ENCODE data around the gene PARP6. TPM values are rescaled to one million over a fixed set of nuclear protein-coding genes. Genes with fewer than 3 reads are reported as not detected.

Gene PARP6
- total RNA-seq, 2 experiments from 2014 or later, result 41.4 to 58.2 TPM

- CTCF ChIA-PET, result interaction anchor here (0.6 to 3.8 kb wide), 19 partner anchors 9 to 307 kb away, joined by 3 to 22 read pairs (median 4); no protein-coding TSS in a partner anchor
- H3K4me3 Mint-ChIP-seq, result no peak overlapping the region
- H3K4me1 Mint-ChIP-seq, result peaks cover 25% of the 10 kb centered on the region
- POLR2A ChIA-PET, result interaction anchor here (0.8 kb wide), 1 partner anchor 20 kb away, joined by 8 read pairs; no protein-coding TSS in a partner anchor
- ATAC-seq (no peak), DNase-seq (peak; percentile 28)
- intact Hi-C loops (cut with DNase I, micrococcal nuclease), result no loop called here
- peaks cover 12% of the 10 kb centered on the region for H3K27me3 Mint-ChIP-seq
- peak overlapping the region; percentile 30 for H3K27ac Mint-ChIP-seq
- no peaks in the 10 kb centered on the region for H3K9me3 Mint-ChIP-seq (ENCODE audit: low read depth)
- peaks cover 74% of the 10 kb centered on the region for H3K36me3 Mint-ChIP-seq (ENCODE audit: low read depth)
Observed at GRCh38 chr15:72200395-72201237, 71.7 kb downstream of the PARP6 start.

- DNase-seq, result peak; percentile 82
- CTCF ChIA-PET, result interaction anchor here (0.6 to 3.8 kb wide), 15 partner anchors 9 to 306 kb away, joined by 3 to 22 read pairs (median 4); no protein-coding TSS in a partner anchor
- H3K27me3 Mint-ChIP-seq, result peaks cover 12% of the 10 kb centered on the region
- H3K4me3 Mint-ChIP-seq, result no peak overlapping the region
- POLR2A ChIA-PET, result interaction anchor here (0.8 to 1.0 kb wide), 2 partner anchors 20 to 31 kb away, joined by 3 to 8 read pairs; partner anchors contain the start of gene PKM
- intact Hi-C loops (cut with DNase I, micrococcal nuclease), result loop anchor here (1.0 to 5.0 kb wide), 6 partner anchors 29 to 177 kb away; partner anchors contain the start of genes PARP6 (in 2 of the 2), HEXA (in 1 of the 2) and PKM (in 1 of the 2)
- peaks cover 19% of the 10 kb centered on the region for H3K4me1 Mint-ChIP-seq
- H3K27ac Mint-ChIP-seq, result no peak overlapping the region
- H3K9me3 Mint-ChIP-seq (ENCODE audit: low read depth), result no peaks in the 10 kb centered on the region
- H3K36me3 Mint-ChIP-seq (ENCODE audit: low read depth), result peaks cover 65% of the 10 kb centered on the region
- ATAC-seq, result peak; percentile 47
Observed at GRCh38 chr15:72199721-72200212, 72.6 kb downstream of the PARP6 start.

DNA sequence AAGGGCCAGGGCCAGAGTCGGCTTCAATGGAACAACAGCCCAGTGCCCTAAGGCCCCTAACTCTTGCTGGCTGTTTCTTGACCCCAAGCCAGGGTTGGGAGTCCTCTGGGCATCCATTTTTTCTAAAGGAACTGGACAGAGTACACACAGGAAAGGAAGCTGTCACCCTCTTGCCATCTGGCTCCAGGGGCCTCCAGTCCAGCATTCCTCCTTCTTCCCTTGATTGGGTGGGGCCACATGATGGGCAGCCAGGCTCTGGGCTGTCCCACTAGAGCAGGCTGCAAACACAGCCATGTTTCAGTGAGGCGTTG, 73.2 kb downstream of the PARP6 start:
- Mint-ChIP-seq H3K4me1 (peaks cover 19% of the 10 kb centered on the region), H3K4me3 (no peak overlapping the region), H3K36me3 (ENCODE audit: low read depth) (peaks cover 59% of the 10 kb centered on the region), H3K27ac (no peak overlapping the region), H3K27me3 (peaks cover 12% of the 10 kb centered on the region), H3K9me3 (ENCODE audit: low read depth) (no peaks in the 10 kb centered on the region)
- intact Hi-C loops (cut with DNase I, micrococcal nuclease), result loop anchor here (1.0 to 5.0 kb wide), 6 partner anchors 30 to 178 kb away; partner anchors contain the start of genes PARP6 (in 2 of the 2), HEXA (in 1 of the 2) and PKM (in 1 of the 2)
- ChIA-PET POLR2A (interaction anchor here (1.0 to 1.5 kb wide), 2 partner anchors 28 to 32 kb away, joined by 3 to 8 read pairs; partner anchors contain the start of gene PKM), CTCF (interaction anchor here (1.1 to 3.8 kb wide), 8 partner anchors 13 to 114 kb away, joined by 3 to 22 read pairs (median 3); no protein-coding TSS in a partner anchor)
- ATAC-seq, result no peak
- DNase-seq, result no peak

DNA sequence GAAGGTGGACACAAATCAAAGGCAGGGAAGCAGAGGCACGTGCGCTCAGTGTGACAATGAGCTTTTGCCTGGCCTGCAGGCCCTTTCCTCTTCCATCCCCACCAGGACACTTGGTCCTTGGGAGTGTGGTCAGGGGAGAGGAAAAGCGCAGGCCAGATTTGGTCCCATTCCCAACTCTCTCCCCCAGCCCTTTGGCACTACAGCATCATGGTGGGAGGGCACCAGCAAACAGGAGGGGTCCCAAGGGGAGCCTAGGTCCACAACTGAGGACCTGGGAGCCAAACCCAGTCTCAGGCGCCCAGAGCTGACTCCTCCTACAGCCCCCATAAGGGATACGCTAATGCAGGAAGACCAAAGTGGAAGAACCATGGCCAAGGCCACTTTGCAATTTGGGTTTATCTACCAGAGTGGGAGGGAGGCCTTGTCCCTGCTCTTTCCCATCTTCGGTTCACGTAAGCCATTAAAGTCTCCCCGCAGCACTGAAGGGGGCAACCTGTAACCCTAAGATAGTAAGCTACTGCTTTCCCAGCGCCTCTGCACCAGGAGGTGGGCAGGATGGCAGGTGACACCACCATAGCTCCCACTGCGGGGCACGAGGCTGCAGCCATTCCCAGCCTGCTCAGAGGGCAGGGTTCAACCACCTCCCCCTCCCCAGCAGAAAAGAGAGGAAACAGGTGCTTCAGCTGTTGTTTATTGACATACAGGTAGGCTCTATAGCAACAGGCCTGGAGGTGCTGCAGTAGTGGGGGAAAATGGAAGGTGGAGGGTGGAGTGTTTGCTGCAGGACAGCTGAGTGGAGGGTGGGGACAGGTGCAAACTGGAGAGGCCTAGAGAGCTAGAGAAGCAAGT, 73.8 kb downstream of the PARP6 start:
- POLR2A ChIA-PET, result interaction anchor here (1.0 to 1.5 kb wide), 2 partner anchors 28 to 32 kb away, joined by 3 to 8 read pairs; partner anchors contain the start of gene PKM
- H3K27ac Mint-ChIP-seq, result peak overlapping the region; percentile 37
- peak overlapping the region; percentile 44 for H3K4me3 Mint-ChIP-seq
- CTCF ChIA-PET, result interaction anchor here (0.6 to 3.8 kb wide), 10 partner anchors 14 to 1836 kb away, joined by 3 to 22 read pairs (median 3); no protein-coding TSS in a partner anchor
- intact Hi-C loops (cut with DNase I, micrococcal nuclease), result loop anchor here (1.0 to 5.0 kb wide), 6 partner anchors 30 to 178 kb away; partner anchors contain the start of genes PARP6 (in 2 of the 2), HEXA (in 1 of the 2) and PKM (in 1 of the 2)
- DNase-seq, result peak; percentile 39
- H3K36me3 Mint-ChIP-seq (ENCODE audit: low read depth), result peaks cover 53% of the 10 kb centered on the region
- peaks cover 12% of the 10 kb centered on the region for H3K27me3 Mint-ChIP-seq
- H3K4me1 Mint-ChIP-seq, result peaks cover 19% of the 10 kb centered on the region
- H3K9me3 Mint-ChIP-seq (ENCODE audit: low read depth), result no peaks in the 10 kb centered on the region
- ATAC-seq, result peak; percentile 15

GRCh38 chr15:72197460-72198355, 74.6 kb downstream of the PARP6 start, which contains the start of gene GRAMD2A:
Gene GRAMD2A (minus strand): TSS chr15:72197787.
- CTCF ChIA-PET, result interaction anchor here (0.6 to 3.8 kb wide), 9 partner anchors 14 to 1837 kb away, joined by 3 to 22 read pairs (median 3); no protein-coding TSS in a partner anchor
- Mint-ChIP-seq H3K36me3 (ENCODE audit: low read depth) (peaks cover 45% of the 10 kb centered on the region), H3K27me3 (peaks cover 12% of the 10 kb centered on the region)

DNA sequence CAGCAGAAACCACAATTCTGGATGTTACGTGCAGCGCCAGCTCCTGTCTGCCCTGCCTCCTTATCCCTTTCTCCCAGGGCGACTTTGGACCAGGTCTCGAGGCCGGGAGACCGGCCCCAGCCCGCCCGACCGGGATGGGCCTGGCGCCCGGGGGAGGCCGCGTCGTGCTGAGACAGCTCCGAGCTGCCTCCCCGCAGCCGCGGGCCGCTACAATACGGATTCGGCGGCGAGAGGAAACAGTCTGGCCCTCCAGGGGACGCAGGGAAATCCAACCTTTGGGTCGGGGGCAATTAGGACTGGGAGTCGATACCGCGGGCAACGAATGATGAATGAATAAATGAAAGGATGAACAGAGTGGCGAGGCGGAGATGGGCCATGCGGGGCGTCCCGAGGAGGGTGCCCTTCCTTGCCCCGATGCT, 75.3 kb downstream of the PARP6 start:
- Mint-ChIP-seq H3K4me3 (no peak overlapping the region), H3K4me1 (peaks cover 13% of the 10 kb centered on the region), H3K27me3 (peaks cover 12% of the 10 kb centered on the region), H3K36me3 (ENCODE audit: low read depth) (peaks cover 38% of the 10 kb centered on the region), H3K9me3 (ENCODE audit: low read depth) (no peaks in the 10 kb centered on the region), H3K27ac (no peak overlapping the region)
- intact Hi-C loops (cut with DNase I, micrococcal nuclease), result loop anchor here in 1 of 2 experiments (5.0 kb wide), 1 partner anchor 75 kb away; the partner anchor contains the start of gene PARP6
- ChIA-PET POLR2A (no interaction called here), CTCF (interaction anchor here (0.6 to 3.8 kb wide), 2 partner anchors 30 to 41 kb away, joined by 3 to 22 read pairs; no protein-coding TSS in a partner anchor)
- DNase-seq (no peak), ATAC-seq (peak; percentile 1)

More at GRCh38 chr15:72197460-72198355, 74.6 kb downstream of the PARP6 start, which contains the start of gene GRAMD2A:
- Mint-ChIP-seq H3K27ac (peak within 1 kb of the TSS; percentile 37), H3K9me3 (ENCODE audit: low read depth) (no peaks in the 10 kb centered on the region), H3K4me3 (peak within 1 kb of the TSS; percentile 44), H3K4me1 (peaks cover 16% of the 10 kb centered on the region)
- peak; percentile 48 for ATAC-seq
- POLR2A ChIA-PET, result interaction anchor here (1.5 kb wide), 1 partner anchor 29 kb away, joined by 8 read pairs; no protein-coding TSS in a partner anchor
- peak; percentile 64 for DNase-seq
- intact Hi-C loops (cut with DNase I, micrococcal nuclease), result loop anchor here (2.0 to 5.0 kb wide), 5 partner anchors 31 to 179 kb away; partner anchors contain the start of genes PARP6 (in 2 of the 2), HEXA (in 1 of the 2) and PKM (in 1 of the 2)

DNA sequence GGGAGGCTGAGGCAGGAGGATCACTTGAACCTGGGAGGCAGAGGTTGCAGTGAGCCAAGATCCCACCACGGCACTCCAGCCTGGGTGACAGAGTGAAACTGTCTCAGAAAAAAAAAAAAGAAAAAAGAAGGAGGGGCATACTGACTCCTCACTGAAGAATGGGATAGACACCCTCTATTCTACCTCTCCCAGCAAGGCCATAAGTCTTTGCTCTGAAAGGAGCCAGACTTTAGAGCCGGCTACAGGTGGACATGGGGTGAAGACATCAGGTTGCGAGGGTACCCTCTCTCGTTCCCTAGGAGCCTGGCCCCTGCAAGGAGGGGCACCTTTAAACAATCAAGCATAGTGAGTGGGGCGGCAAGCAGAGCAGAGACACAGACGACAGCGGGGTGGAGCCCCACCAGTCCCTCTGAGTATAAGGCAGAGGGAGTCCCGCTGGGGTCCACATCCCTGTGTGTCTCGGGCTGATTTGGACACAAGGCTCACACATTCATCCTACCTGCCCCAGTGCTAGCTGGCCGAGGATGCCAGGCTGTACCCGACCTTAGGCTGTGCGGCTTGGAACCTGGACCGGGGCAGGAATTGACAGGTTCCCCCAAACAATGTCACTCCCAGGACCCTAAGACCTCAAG, 75.8 kb downstream of the PARP6 start:
- no peak for DNase-seq
- Mint-ChIP-seq H3K27me3 (peaks cover 12% of the 10 kb centered on the region), H3K4me3 (no peak overlapping the region), H3K4me1 (peaks cover 13% of the 10 kb centered on the region), H3K27ac (no peak overlapping the region), H3K36me3 (ENCODE audit: low read depth) (peaks cover 34% of the 10 kb centered on the region), H3K9me3 (ENCODE audit: low read depth) (no peaks in the 10 kb centered on the region)
- no peak for ATAC-seq
- CTCF ChIA-PET, result interaction anchor here (0.7 to 3.8 kb wide), 2 partner anchors 31 to 669 kb away, joined by 4 to 22 read pairs; no protein-coding TSS in a partner anchor
- POLR2A ChIA-PET, result interaction anchor here (0.7 kb wide), 1 partner anchor 53 kb away, joined by 4 read pairs; no protein-coding TSS in a partner anchor
- intact Hi-C loops (cut with DNase I, micrococcal nuclease), result loop anchor here in 1 of 2 experiments (5.0 kb wide), 1 partner anchor 76 kb away; the partner anchor contains the start of gene PARP6

DNA sequence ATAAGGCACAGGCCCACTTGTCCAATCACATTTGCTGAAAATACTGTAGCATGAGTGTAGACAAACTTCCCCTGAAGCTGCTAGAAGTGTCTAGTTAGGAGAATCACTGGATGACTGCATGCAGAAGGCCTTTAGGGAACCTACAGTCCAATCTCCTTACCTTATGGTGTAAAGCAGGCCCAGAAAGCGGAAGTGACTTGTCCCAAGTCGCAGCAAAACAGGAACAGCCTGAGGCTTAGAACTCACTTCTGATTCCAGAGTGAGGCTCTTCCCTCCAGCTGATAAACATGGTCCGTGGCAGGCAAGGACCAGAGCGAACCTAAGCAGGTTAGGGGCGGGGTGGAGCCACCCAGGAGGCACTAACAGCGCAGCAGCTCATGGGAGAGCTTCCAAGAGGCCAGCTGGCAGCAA, 77.2 kb downstream of the PARP6 start:
- H3K36me3 Mint-ChIP-seq (ENCODE audit: low read depth), result peaks cover 21% of the 10 kb centered on the region
- intact Hi-C loops (cut with DNase I, micrococcal nuclease), result loop anchor here in 1 of 2 experiments (5.0 kb wide), 1 partner anchor 77 kb away; the partner anchor contains the start of gene PARP6
- ChIA-PET POLR2A (interaction anchor here (0.6 kb wide), 1 partner anchor 180 kb away, joined by 4 read pairs; the partner anchor contains the start of gene HEXA), CTCF (no interaction called here)
- no peak for DNase-seq
- H3K4me3 Mint-ChIP-seq, result no peak overlapping the region
- H3K9me3 Mint-ChIP-seq (ENCODE audit: low read depth), result no peaks in the 10 kb centered on the region
- ATAC-seq, result no peak
- peaks cover 13% of the 10 kb centered on the region for H3K4me1 Mint-ChIP-seq
- H3K27ac Mint-ChIP-seq, result no peak overlapping the region
- H3K27me3 Mint-ChIP-seq, result peaks cover 12% of the 10 kb centered on the region

DNA sequence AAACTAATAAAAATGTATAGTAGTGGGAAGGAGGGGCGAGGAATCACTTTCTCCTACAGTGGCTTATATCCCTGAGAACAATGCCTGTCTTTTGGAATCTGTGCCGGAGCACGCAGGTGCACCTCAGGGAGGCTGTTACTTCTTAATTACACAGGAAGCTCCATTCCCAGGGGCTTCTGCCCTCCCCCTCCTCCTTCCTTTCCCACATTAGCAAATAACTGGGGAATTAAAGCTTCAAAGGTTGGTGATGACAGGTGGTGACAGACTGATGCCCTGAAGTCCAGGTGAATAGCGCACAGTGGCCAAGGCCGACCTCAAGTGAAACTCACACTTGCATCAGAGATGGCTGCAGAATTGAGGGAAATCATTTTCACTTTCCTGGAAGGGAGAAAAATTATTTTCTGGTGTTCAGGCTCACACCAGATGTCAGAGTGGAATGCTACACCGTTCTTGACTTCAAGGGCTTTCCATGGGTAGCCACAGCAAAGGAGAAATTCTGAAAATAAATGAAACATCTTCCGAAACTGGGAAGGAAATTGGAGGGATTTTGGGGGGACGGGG, 78.4 kb downstream of the PARP6 start:
- no peaks in the 10 kb centered on the region for H3K9me3 Mint-ChIP-seq (ENCODE audit: low read depth)
- ATAC-seq (no peak), DNase-seq (no peak)
- H3K4me1 Mint-ChIP-seq, result peaks cover 10% of the 10 kb centered on the region
- H3K4me3 Mint-ChIP-seq, result no peak overlapping the region
- peaks cover 10% of the 10 kb centered on the region for H3K36me3 Mint-ChIP-seq (ENCODE audit: low read depth)
- H3K27me3 Mint-ChIP-seq, result peaks cover 16% of the 10 kb centered on the region
- no peak overlapping the region for H3K27ac Mint-ChIP-seq
- POLR2A ChIA-PET, result no interaction called here
- CTCF ChIA-PET, result interaction anchor here (0.6 kb wide), 1 partner anchor 426 kb away, joined by 3 read pairs; no protein-coding TSS in a partner anchor
- intact Hi-C loops (cut with DNase I, micrococcal nuclease), result no loop called here

Measured in activated CD4-positive, alpha-beta T cell treated with anti-CD3 and anti-CD28 coated beads for 36 hours (primary cell).